GM21367 (cell line): Measurements from ENCODE around the gene KRTAP4-1.
"Not testable (repeated sequence)": the region's sequence is repeated elsewhere in the genome, so short reads cannot be mapped to it uniquely, and the experiment has no call there.

Experiments
- ATAC-seq: cut with Tn5 transposase; IDR thresholded peaks from one replicate; pipeline ENCODE4 v1.9.1; 2021; ENCODE audit not compliant: unreplicated experiment

Gene KRTAP4-1

DNA sequence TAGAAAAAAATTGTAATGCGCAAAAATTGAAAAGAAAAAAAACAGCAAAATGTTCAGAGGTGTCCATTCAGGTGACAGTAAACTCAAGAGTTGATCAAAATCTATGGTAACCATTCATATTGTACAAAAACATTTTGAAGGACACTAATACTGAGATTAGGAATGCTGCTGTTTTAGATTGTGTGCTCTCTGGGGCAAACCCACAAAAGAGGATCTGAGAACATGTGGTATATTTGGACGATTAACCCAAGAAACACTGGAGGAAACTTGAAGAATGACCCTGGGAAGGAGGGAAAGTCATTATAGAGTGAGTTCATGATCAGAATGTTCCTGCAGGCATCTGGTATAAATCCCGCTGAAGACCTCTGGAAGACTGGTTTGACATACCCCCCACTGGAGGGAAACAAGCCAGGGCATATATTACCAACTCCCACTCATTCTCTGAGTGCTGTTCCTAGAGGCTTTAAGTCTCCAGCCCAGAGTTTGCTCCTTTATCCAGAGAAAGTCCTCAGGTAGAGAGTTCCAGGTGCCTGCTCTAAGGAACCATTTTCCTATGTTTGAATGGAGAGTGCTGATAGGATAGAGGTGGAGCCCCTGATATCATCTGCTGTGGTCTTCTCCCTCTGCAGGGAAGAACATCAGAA lies 7.8 kb downstream of the KRTAP4-1 start:
- ATAC-seq, result no peak

DNA sequence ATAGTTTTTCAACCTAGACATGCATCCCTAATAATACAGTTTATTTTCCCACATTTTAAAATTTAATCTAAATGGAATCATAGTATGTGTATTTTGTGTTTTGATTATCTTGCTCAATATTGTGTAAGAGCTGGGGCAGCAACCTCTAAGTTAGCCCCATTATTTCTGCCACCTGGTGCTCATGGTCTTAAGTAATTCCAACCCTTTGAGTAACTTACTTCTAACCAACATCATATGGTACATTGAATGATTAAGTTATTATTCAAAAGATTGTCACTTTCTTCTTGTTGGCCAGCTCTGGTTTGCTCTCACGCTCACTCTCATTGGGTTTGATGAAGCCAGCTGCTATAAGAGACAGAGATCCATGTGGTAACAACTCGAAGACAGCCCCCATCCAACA lies 12.8 kb downstream of the KRTAP4-1 start:
- no peak for ATAC-seq

- no peak for ATAC-seq
These were observed 16.6 kb downstream of the KRTAP4-1 start, which contains the start of gene KRTAP4-3 for GRCh38 chr17:41168121-41168520. Gene KRTAP4-3 (minus strand): TSS chr17:41168221. CDS start chr17:41168172, 49 bp downstream.

GRCh38 chr17:41167561-41167960 lies 17.1 kb downstream of the KRTAP4-1 start:
- no peak for ATAC-seq

- ATAC-seq, result no peak
These were observed 20.9 kb downstream of the KRTAP4-1 start for GRCh38 chr17:41163828-41164227.

- no peak for ATAC-seq
These were observed 24.1 kb downstream of the KRTAP4-1 start, which contains the start of gene KRTAP4-4 for GRCh38 chr17:41160648-41161047. Gene KRTAP4-4 (minus strand): TSS chr17:41160748. CDS start chr17:41160691, 57 bp downstream.

GRCh38 chr17:41160190-41160589 lies 24.5 kb downstream of the KRTAP4-1 start:
- ATAC-seq, result not testable (repeated sequence)

- no peak for ATAC-seq
These were observed 30.9 kb downstream of the KRTAP4-1 start for GRCh38 chr17:41153856-41154255.

- no peak for ATAC-seq
These were observed 33.2 kb downstream of the KRTAP4-1 start for GRCh38 chr17:41151525-41151924.

GRCh38 chr17:41150026-41150425 lies 34.7 kb downstream of the KRTAP4-1 start:
- no peak for ATAC-seq

- no peak for ATAC-seq
These were observed 35.1 kb downstream of the KRTAP4-1 start, which contains the start of gene KRTAP4-5 for GRCh38 chr17:41149652-41149985. Gene KRTAP4-5 (minus strand): TSS chr17:41149825. CDS start chr17:41149767, 58 bp downstream.

DNA sequence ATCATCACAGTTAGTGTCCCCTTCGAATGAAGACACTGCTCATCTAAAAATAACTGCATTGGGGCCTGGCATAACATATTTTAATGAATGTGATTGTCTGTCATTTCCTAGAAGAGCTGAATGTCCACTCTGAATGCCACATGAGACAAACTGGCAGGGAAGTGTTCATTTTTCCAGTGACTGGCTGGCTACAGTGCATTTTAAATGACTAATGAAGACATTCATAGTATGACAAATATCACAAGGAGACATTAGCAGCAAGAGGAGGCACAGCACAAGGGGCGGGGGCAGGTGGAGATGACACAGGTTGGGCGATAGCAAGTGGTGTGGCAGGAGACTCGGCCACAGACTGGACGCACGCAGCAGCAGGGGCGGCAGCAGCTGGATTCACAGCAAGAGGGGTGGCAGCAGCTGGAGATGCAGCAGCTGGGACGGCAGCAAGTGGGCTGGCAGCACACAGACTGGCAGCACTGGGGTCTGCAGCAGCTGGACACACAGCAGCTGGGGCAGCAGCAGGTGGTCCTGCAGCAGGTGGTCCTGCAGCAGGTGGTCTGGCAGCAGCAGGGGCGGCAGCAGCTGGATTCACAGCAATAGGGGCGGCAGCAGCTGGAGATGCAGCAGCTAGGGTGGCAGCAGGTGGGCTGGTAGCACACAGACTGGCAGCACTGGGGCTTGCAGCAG lies 35.6 kb downstream of the KRTAP4-1 start:
- not testable (repeated sequence) for ATAC-seq

DNA sequence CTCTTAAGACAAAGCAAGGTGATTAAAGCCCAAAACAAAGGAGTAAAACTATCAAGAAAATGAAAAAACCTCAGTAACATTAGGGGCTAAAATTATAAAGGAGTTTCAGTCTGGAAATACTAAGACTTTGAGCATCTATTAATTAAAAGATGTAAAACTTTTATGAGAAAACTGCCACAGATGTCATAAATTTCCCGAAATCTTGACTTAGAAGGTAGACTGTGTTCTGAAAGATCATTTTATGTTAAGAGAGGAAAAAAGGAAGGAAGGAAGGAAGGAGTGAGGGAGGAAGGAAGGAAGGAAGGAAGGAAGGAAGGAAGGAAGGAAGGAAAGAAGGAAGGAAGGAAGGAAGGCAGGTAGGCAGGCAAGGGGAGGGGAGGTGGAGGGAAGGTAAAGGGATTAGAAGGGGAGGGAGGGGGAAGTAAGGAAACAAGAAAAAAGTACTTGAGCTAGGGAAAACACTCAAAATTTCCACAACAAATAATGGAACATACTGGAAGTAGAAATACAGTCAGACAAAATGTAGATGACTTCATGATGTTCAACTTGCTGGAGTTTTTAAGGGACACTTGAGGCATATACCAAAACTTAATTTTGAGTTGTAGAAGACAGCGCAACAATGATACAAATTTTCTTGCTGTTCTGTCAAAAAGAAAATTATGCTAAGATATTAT lies 37.0 kb downstream of the KRTAP4-1 start:
- no peak for ATAC-seq

GRCh38 chr17:41145261-41145660 lies 39.5 kb downstream of the KRTAP4-1 start:
- ATAC-seq, result no peak

DNA sequence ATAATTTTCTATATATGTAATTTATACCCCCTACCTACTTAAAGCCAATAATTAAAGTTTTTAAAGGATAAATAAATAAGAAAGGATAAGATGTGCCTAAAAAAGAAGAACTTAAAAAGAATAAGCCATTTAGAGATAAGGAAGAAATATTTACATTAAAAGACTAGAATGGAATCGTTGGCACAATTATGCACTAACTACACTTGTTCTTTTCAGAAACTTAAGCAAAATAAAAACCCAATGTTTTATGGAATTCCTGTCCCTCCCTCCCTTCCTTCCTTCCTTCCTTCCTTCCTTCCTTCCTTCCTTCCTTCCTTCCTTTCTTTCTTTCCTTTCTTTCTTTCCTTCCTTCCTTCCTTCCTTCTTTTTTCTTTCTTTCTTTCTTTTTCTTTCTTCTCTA lies 39.9 kb downstream of the KRTAP4-1 start:
- no peak for ATAC-seq

DNA sequence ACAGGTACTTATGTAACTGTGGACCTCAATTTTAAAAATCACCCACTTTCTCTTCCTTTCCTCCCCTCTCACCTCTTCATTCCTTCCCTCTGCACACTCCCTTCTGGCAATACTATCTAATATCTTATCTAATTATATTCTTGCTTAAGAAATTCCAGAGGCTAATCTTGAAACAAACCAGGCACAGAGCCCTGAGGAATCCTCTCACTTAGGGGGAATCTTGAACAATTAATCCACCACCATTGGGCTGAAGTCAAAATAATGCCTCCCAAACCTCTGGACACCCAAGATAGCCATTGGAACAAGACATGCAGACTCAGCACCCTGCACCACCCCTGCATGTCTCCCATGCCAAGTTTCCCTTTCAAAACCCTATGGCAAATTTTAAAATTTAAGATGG lies 43.4 kb downstream of the KRTAP4-1 start:
- no peak for ATAC-seq

GRCh38 chr17:41140360-41141131 lies 44.2 kb downstream of the KRTAP4-1 start, which contains the start of gene KRTAP4-6:
Gene KRTAP4-6 (minus strand): TSS chr17:41140544. CDS start chr17:41140487, 57 bp downstream.
- ATAC-seq, result no peak

DNA sequence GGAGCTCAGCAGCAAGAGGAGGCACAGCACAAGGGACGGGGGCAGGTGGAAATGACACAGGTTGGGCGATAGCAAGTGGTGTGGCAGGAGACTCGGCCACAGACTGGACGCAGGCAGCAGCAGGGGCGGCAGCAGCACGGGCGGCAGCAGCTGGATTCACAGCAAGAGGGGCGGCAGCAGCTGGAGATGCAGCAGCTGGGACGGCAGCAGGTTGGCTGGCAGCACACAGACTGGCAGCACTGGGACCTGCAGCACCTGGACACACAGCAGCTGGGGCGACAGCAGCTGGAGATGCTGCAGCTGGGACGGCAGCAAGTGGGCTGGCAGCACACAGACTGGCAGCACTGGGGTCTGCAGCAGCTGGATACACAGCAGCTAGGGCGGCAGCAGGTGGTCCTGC lies 44.8 kb downstream of the KRTAP4-1 start:
- not testable (repeated sequence) for ATAC-seq
